RWPE1 (cell line): ENCODE measurements around the gene KRTAP10-10.
"Not testable (repeated sequence)": the region's sequence is repeated elsewhere in the genome, so short reads cannot be mapped to it uniquely, and the experiment has no call there.

Experiments used
- CTCF ChIA-PET: fragments of 350-600 bp; sonication (Branson Sonifier 250); formaldehyde crosslinking; extraction: SDS; loops from one replicate; lab custom pipeline; 2021; lab: Yijun Ruan, JAX
- POLR2A ChIA-PET: fragments of 400-600 bp; formaldehyde crosslinking; extraction: SDS; loops from one replicate; lab custom pipeline; 2020; ENCODE audit warnings: antibody characterized with exemption; ENCODE audit not compliant: low non-redundant PET; lab: Yijun Ruan, JAX
- DNase-seq: peaks from one replicate; pipeline ENCODE4 v3.0.0; 2012; ENCODE audit warnings: low spot score
- H3K27ac ChIP-seq: fragments of 450-650 bp; 2 replicates; pipeline ENCODE4 v1.5.1; 2017
- CTCF ChIP-seq: fragments of 450-650 bp; conservative IDR thresholded peaks from 2 replicates; pipeline ENCODE4 v1.5.1; 2017; ENCODE audit warnings: low read depth, mild to moderate bottlenecking

The KRTAP10-10 gene

GRCh38 chr21:44637018-44637850 is at the start of gene KRTAP10-10:
Gene KRTAP10-10 (plus strand): TSS chr21:44637356. CDS start chr21:44637418, 62 bp downstream.
- no peak within 1 kb of the TSS for H3K27ac ChIP-seq
- CTCF ChIA-PET = interaction anchor here (0.7 kb wide), 1 partner anchor 115 kb away, joined by 6 read pairs; no protein-coding TSS in a partner anchor
- no peak for DNase-seq
- TF ChIP-seq CTCF = no peak
- POLR2A ChIA-PET = no interaction called here

GRCh38 chr21:44589094-44589493 is 48.1 kb upstream of the KRTAP10-10 start:
- DNase-seq = no peak
- CTCF ChIA-PET = no interaction called here
- POLR2A ChIA-PET = no interaction called here
- no peak overlapping the region for H3K27ac ChIP-seq
- TF ChIP-seq CTCF = no peak

- CTCF ChIA-PET = no interaction called here
- POLR2A ChIA-PET = no interaction called here
These were observed 47.4 kb upstream of the KRTAP10-10 start for GRCh38 chr21:44589586-44590305.

GRCh38 chr21:44590311-44590721 is 46.8 kb upstream of the KRTAP10-10 start:
- POLR2A ChIA-PET = no interaction called here
- CTCF ChIA-PET = no interaction called here
- TF ChIP-seq CTCF = no peak
- H3K27ac ChIP-seq = no peak overlapping the region
- DNase-seq = no peak

More at GRCh38 chr21:44589586-44590305, 47.4 kb upstream of the KRTAP10-10 start:
- no peak for TF ChIP-seq CTCF
- DNase-seq = no peak
- no peak overlapping the region for H3K27ac ChIP-seq

GRCh38 chr21:44590897-44591800 is 46.0 kb upstream of the KRTAP10-10 start:
- CTCF ChIA-PET = interaction anchor here (0.6 kb wide), 2 partner anchors 10 to 146 kb away, joined by 3 read pairs; no protein-coding TSS in a partner anchor
- H3K27ac ChIP-seq, DNase-seq, POLR2A ChIA-PET: not testable (repeated sequence)

- DNase-seq, POLR2A ChIA-PET, H3K27ac ChIP-seq: not testable (repeated sequence)
- CTCF ChIA-PET = interaction anchor here (0.6 kb wide), 1 partner anchor 10 kb away, joined by 3 read pairs; no protein-coding TSS in a partner anchor
These were observed 45.4 kb upstream of the KRTAP10-10 start for GRCh38 chr21:44591801-44592130.
